RPMI7951 (cell line): Measurements from ENCODE around the gene CSAD. TPM values are rescaled to one million over a fixed set of nuclear protein-coding genes. Genes with fewer than 3 reads are reported as not detected.

ENCODE experiments used
- total RNA-seq: library from RNA; depleted of rRNA; stranded (reverse); fragments of >200 nt; shearing (Covaris generic); gene quantifications from 2 replicates; pipeline ENCODE4 v1.2.3, GENCODE V29; 2014; rRNA removed

The CSAD gene
- total RNA-seq, 1 experiment from 2014 or later, result 1.8 TPM

Other genes starting within 250 kb of the CSAD start
- 75.0 and 91.8 TPM in 2 replicates for gene KRT18, start 231.8 kb downstream of the CSAD start, total RNA-seq
- 321 and 337 TPM in 2 replicates for gene EIF4B, start 174.5 kb downstream of the CSAD start, total RNA-seq
- 6.1 and 10.5 TPM in 2 replicates for gene TNS2, start 130.9 kb downstream of the CSAD start, total RNA-seq
- 10.6 and 16.7 TPM in 2 replicates for gene SPRYD3, start 101.5 kb downstream of the CSAD start, total RNA-seq
- gene IGFBP6, start 83.3 kb downstream of the CSAD start, total RNA-seq, result 103 and 132 TPM in 2 replicates
- gene SOAT2, start 77.4 kb downstream of the CSAD start, total RNA-seq, result not detected in 2 replicates
- 6.6 and 8.6 TPM in 2 replicates for gene ZNF740, start 203 bp downstream of the CSAD start, total RNA-seq
- 0.96 and 1.1 TPM in 2 replicates for gene ITGB7, start 26.3 kb upstream of the CSAD start, total RNA-seq
- gene RARG, start 51.3 kb upstream of the CSAD start, total RNA-seq, result 11.1 and 13.8 TPM in 2 replicates
- gene ESPL1, start 87.4 kb upstream of the CSAD start, total RNA-seq, result 11.3 and 12.6 TPM in 2 replicates
- 480 and 497 TPM in 2 replicates for gene PFDN5, start 114.6 kb upstream of the CSAD start, total RNA-seq
- 55.9 and 60.0 TPM in 2 replicates for gene MYG1, start 118.8 kb upstream of the CSAD start, total RNA-seq
- 43.9 and 56.0 TPM in 2 replicates for gene AAAS, start 140.7 kb upstream of the CSAD start, total RNA-seq
- not detected in 2 replicates for gene SP7, start 155.4 kb upstream of the CSAD start, total RNA-seq
- 29.3 and 35.2 TPM in 2 replicates for gene SP1, start 199.3 kb upstream of the CSAD start, total RNA-seq
- gene AMHR2, start 242.9 kb upstream of the CSAD start, total RNA-seq, result not detected in 2 replicates